Activated naive CD4-positive, alpha-beta T cell treated with anti-CD3 and anti-CD28 coated beads, Interleukin-2, amount 50 U/mL, for 16 hours (primary cell): Measurements from ENCODE around the gene DNAH17.

Experiments used
- DNase-seq: peaks from one replicate; pipeline ENCODE4 v3.0.0-alpha.2; 2020

The DNAH17 gene

DNA sequence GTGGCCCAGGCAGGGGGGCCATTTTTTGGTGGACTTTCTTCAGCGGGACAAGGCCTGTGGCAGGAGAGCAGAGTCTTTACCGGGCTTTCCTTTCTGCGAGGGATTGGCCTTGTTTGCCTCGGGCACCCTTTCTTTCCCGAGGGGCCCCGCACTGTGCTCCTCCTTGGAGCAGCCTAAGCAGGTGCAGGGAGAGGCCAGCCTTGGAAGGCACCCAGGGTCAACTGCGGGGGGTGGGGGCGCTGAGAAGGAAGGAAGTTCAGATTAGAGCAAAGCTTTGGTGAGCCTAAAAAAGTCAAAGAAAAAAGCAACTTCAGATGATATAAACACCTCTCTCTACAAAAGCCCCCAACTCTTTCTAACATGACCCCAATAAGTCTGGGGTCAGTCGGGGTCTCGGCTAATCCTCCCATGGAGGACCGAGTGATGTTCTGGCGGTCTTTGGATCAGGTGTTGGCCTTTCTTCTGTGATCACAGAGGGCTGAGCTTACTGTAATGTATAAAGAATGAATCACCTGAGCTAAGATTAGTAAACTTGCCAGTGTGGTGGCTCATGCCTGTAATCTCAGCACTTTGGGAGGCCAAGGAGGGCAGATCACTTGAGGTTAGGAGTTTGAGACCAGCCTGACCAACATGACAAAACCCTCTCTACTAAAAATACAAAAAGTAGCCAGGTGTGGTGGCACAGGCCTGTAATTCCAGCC, 135.8 kb downstream of the DNAH17 start:
- no peak for DNase-seq

DNA sequence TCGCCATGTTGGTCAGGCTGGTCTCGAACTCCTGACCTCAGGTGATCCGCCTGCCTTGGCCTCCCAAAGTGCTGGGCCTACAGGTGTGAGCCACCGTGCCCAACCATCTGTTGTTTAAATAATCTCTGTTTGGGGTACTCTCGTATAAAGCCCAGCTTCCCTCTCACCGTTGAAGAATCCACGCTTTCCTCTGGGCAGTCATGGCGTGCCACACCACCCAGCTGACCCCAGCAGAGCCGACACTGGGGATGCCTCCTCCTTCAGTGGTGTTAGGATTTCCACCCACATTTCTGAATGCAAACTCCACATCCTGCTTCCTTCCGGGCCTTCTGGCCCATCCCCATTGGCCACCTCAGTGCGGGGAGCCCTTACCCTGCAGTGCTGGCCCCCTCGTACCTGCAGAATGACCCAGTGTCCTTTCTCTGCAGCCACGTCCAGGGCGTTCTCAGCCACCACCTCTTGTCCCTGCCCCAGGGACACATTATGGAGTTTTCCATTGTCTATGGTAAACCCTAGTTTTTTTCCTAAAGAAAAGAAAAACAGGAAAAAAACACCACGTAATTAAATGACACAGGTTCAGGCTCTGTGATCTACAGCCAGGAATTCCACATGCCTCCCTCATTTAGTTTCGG, 138.4 kb downstream of the DNAH17 start:
- no peak for DNase-seq

- no peak for DNase-seq
These were observed 138.9 kb downstream of the DNAH17 start for GRCh38 chr17:78438271-78438691.

DNA sequence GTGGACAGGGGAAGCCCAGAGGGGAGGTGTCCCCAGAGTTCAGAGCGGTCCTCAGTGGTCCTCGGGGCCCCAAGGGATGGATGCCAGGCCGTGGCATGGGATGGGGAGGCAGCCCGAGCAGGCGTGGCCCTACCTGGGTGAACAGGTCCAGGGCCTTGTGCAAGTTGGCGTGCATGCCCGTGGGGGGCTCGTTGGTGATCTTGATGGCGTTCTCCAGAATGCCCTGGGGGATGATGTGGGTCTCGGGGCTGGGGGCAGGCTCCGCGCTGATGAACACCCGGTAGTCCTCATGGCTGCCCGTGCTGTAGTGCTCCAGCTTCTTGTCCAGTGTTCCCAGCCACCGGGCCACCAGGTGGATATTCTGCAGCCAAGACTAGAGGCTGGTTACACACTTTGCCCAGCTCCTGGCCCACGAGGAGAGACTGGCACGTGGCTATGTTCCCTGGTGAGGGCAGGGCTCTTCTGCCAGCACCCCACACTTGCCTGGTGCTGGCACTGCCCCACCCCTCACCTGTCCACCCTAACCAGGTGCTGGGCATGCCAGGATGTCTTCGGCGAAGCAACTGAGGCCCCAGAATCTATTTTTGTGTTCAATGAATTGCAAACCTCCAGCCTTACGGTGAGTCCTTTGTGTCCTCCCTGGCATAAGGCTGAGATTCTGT, 139.6 kb downstream of the DNAH17 start:
- DNase-seq, result no peak

GRCh38 chr17:78435330-78436005, 141.7 kb downstream of the DNAH17 start:
- DNase-seq, result no peak

- DNase-seq, result no peak
These were observed 142.5 kb downstream of the DNAH17 start for GRCh38 chr17:78434455-78435329.

- DNase-seq, result no peak
These were observed 143.3 kb downstream of the DNAH17 start for GRCh38 chr17:78433780-78434335.

DNA sequence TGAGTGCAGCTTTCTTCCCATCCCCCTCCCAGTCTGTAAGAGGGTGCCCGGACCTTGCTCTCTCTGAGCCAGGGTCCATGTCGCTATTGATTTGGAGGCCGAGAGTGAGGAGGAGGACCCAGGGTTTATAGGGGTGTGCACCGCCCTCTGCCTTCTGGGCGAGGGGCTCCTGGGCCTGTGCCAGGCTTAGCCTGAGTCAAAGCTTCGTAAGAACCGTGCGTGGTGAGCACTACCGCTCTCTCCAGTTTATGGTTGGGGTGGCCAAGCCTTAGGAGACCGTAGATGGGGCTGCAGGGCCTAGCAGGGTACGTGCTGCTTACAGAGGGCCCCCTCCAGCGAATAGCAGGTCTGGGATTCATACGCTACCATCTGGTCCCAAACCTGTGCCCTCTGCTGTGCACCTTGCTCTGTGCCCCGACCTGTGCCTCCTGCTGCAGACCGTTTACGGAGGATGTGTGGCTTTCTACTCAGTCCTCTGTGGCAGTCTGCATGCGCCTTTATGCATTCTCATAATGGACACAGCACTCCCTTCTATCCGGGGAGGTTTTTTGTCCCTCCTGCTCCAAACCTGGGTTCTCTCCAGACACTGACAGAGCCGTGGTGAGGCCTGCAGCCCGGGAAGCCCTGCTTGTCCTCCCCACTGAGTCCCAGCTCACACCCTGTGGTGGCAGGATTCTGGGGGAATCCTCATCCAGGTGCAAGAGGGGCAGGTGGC, 144.0 kb downstream of the DNAH17 start:
- DNase-seq, result no peak

- DNase-seq, result no peak
These were observed 144.8 kb downstream of the DNAH17 start for GRCh38 chr17:78432226-78433012.

DNA sequence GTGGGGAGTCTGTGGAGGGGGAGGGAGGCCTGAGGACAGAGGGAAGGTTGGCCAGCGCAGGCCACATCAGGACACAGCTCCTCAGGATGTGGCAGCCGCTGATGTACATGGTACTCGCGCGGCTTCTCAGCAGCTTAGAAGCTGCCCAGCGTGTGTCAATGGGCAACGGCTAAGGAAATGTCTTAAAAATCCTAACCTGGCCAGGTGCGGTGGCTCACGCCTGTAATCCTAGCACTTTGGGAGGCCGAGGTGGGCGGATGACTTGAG, 145.6 kb downstream of the DNAH17 start:
- DNase-seq, result no peak

DNA sequence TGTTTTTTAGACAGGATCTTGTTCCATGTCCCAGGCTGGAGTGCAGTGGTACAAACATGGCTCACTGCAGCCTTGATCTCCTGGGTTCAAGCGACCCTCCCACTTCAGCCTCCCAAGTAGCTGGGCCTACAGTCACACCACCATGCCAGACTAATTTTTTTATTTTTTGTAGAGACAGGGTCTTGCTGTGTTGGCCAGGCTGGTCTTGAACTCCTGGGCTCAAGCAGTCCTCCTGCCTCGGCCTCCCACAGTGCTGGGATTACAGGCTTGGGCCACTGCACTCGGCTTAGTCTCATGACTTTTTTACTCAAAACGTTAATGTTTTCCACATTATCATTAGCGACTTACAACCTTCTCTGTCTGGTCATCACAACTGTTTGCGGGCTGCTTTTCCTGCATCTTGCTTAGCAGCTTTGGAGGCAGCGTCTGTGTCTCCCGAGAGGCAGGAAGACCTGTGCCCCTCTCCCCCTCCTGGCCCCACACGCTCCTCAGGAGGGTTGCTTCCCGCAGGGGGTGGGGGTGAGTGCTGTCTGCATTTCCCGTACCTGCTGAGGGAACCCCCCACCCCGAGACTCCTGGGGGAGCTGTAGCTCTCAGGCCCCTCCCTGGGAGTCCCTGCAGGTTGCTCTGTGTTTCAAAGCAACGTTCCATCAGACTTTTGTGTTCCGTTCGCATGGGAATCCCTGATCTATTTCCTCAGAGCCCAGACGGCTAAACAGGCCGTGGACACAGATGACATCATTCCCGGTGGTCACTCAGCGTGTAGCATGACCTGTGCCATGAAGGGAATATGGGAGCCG, 146.1 kb downstream of the DNAH17 start:
- DNase-seq, result no peak

- DNase-seq, result no peak
These were observed 147.6 kb downstream of the DNAH17 start for GRCh38 chr17:78429618-78429995.

- no peak for DNase-seq
These were observed 148.2 kb downstream of the DNAH17 start for GRCh38 chr17:78428836-78429617.

GRCh38 chr17:78428025-78428575, 149.1 kb downstream of the DNAH17 start:
- DNase-seq, result no peak

GRCh38 chr17:78427140-78427539, 150.1 kb downstream of the DNAH17 start:
- DNase-seq, result no peak

DNA sequence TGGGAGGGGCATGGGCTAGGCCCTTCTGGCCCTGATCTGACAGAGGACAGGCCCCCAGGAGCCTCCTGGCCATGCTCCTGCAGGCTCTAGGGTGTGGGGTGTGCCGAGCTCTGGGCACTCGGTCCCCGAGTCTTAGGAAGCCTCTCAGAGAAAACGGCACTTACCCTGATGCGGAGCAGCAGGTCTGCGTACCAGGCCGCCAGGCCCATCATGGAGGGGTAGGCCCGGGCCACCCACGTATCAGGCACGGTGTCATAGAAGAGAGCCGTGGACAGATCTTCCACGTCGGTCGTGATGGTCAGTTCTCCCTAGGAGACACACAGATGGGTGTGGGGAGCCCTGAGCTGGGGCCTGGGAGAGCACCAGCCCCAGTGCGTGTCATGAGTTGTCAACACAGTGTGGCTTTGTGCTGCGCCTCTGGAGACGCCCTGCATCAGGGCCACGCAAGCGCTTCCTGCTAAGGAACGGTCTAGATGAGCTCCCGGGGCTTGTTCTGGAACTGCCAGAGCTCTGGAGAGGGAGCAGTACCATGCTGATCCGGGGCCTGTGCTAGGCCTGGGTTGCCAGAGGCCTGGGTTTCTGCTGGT, 150.8 kb downstream of the DNAH17 start:
- no peak for DNase-seq

DNA sequence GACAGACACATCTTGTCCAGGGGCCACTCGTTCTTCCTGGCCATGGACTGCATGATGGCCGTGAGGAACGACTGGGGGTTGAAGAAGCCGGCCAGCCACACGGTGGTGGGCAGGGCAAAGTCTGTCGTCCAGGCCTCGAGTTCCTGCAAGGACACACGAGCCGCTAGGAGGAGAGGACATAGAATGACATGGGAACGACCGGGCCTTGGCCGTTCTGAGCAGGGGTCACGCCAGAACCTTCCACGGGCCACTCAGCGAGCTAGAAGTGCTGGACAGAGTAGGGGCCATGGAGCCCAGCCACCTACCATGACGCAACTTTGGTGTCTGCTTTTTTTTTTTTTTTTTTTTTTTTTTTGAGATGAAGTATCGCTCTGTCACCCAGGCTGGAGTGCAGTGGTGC, 151.8 kb downstream of the DNAH17 start:
- no peak for DNase-seq

GRCh38 chr17:78423961-78424675, 153.1 kb downstream of the DNAH17 start:
- no peak for DNase-seq
